ENCODE data around the gene TSPEAR. TPM values are rescaled to one million over a fixed set of nuclear protein-coding genes. Genes with fewer than 3 reads are reported as not detected.

TSPEAR gene
- total and polyA plus RNA-seq, 2 of the 13 experiments (the other 11 are each of a cell fraction or from before 2014, with no cell fraction given) = 0.07 to 0.32 TPM

DNA sequence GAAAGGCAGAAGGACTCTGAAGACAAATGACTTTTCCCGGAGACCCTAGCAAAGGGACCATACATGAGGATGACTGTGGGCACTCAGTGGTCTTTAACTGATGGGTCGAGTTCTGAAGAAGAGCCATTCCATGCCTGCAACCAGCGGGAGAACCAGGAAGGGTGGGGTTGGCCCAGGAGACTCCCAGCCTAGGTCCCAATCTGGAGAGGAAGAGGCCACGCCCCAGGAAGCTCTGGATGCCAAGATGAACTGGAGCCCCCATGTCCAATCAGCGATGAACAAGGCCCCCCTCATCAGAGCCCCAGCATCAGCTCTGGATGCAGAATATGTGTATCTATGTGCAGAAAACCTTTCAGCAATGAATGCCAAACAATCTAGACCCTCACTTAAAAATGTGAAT lies 70.6 kb downstream of the TSPEAR start (continued):
- TF ChIP-seq, protein P1, sequence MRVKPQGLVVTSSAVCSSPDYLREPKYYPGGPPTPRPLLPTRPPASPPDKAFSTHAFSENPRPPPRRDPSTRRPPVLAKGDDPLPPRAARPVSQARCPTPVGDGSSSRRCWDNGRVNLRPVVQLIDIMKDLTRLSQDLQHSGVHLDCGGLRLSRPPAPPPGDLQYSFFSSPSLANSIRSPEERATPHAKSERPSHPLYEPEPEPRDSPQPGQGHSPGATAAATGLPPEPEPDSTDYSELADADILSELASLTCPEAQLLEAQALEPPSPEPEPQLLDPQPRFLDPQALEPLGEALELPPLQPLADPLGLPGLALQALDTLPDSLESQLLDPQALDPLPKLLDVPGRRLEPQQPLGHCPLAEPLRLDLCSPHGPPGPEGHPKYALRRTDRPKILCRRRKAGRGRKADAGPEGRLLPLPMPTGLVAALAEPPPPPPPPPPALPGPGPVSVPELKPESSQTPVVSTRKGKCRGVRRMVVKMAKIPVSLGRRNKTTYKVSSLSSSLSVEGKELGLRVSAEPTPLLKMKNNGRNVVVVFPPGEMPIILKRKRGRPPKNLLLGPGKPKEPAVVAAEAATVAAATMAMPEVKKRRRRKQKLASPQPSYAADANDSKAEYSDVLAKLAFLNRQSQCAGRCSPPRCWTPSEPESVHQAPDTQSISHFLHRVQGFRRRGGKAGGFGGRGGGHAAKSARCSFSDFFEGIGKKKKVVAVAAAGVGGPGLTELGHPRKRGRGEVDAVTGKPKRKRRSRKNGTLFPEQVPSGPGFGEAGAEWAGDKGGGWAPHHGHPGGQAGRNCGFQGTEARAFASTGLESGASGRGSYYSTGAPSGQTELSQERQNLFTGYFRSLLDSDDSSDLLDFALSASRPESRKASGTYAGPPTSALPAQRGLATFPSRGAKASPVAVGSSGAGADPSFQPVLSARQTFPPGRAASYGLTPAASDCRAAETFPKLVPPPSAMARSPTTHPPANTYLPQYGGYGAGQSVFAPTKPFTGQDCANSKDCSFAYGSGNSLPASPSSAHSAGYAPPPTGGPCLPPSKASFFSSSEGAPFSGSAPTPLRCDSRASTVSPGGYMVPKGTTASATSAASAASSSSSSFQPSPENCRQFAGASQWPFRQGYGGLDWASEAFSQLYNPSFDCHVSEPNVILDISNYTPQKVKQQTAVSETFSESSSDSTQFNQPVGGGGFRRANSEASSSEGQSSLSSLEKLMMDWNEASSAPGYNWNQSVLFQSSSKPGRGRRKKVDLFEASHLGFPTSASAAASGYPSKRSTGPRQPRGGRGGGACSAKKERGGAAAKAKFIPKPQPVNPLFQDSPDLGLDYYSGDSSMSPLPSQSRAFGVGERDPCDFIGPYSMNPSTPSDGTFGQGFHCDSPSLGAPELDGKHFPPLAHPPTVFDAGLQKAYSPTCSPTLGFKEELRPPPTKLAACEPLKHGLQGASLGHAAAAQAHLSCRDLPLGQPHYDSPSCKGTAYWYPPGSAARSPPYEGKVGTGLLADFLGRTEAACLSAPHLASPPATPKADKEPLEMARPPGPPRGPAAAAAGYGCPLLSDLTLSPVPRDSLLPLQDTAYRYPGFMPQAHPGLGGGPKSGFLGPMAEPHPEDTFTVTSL (CRISPR knock-in tag; IDR thresholded peaks at IDR 0.05; ENCODE audit: borderline replicate concordance) = no peak
- TF ChIP-seq SIX1 (CRISPR knock-in tag; IDR thresholded peaks at IDR 0.05; ENCODE audit: borderline replicate concordance) (no peak), ZFX (CRISPR knock-in tag; IDR thresholded peaks at IDR 0.05; ENCODE audit: low read depth) (no peak), ARNT (IDR thresholded peaks at IDR 0.05) (no peak), SNAI1 (CRISPR knock-in tag; IDR thresholded peaks at IDR 0.05; ENCODE audit: borderline replicate concordance) (no peak), NFYB (CRISPR knock-in tag; IDR thresholded peaks at IDR 0.05) (no peak), HMGA1 (CRISPR knock-in tag; conservative IDR thresholded peaks at IDR 0.05) (no peak), ZNF687 (CRISPR knock-in tag; IDR thresholded peaks at IDR 0.05) (no peak), ZNF589 (CRISPR knock-in tag; conservative IDR thresholded peaks at IDR 0.05) (no peak), ZNF577 (CRISPR knock-in tag; IDR thresholded peaks at IDR 0.05; ENCODE audit: borderline replicate concordance, low read depth) (no peak)
- TF ChIP-seq, protein P2, sequence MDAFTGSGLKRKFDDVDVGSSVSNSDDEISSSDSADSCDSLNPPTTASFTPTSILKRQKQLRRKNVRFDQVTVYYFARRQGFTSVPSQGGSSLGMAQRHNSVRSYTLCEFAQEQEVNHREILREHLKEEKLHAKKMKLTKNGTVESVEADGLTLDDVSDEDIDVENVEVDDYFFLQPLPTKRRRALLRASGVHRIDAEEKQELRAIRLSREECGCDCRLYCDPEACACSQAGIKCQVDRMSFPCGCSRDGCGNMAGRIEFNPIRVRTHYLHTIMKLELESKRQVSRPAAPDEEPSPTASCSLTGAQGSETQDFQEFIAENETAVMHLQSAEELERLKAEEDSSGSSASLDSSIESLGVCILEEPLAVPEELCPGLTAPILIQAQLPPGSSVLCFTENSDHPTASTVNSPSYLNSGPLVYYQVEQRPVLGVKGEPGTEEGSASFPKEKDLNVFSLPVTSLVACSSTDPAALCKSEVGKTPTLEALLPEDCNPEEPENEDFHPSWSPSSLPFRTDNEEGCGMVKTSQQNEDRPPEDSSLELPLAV (CRISPR knock-in tag; conservative IDR thresholded peaks at IDR 0.05; ENCODE audit: low read depth) = no peak
